Measurements from ENCODE around the gene CHD2. TPM values are rescaled to one million over a fixed set of nuclear protein-coding genes. Genes with fewer than 3 reads are reported as not detected.
"Not testable (repeated sequence)": the region's sequence is repeated elsewhere in the genome, so short reads cannot be mapped to it uniquely, and the experiment has no call there.

Gene CHD2
- total and polyA plus RNA-seq, 2 donors (not counting 3 experiments of a cell fraction or from before 2014, with no cell fraction given), result 53.8 to 97.9 TPM

GRCh38 chr15:92870010-92870591 is 30.0 kb upstream of the CHD2 start:
- Histone ChIP-seq H4K20me1 (replicated peaks; ENCODE audit: control insufficient read depth, extremely low read depth, insufficient read depth, low read length) (no peaks in the 10 kb centered on the region), H2AFZ (ENCODE audit: low read depth, low read length) (no peak overlapping the region), H3K9ac (replicated peaks; ENCODE audit: extremely low read depth, insufficient read depth, low read length) (no peak overlapping the region), H3K36me3 (ENCODE audit: control insufficient read depth in 2 of 2, extremely low read depth in 1 of 2, insufficient read depth in 2 of 2, low read length in 2 of 2) (no peaks in the 10 kb centered on the region), H3K27me3 (ENCODE audit: control insufficient read depth in 2 of 2, insufficient read depth in 2 of 2, low read length in 2 of 2) (peaks cover 8 to 14% of the 10 kb centered on the region in 2 experiments), H3K27ac (ENCODE audit: insufficient read depth, low read depth, low read length) (no peak overlapping the region), H3K9me1 (replicated peaks; ENCODE audit: control insufficient read depth, extremely low read depth, insufficient read depth, low read length) (no peaks in the 10 kb centered on the region), H3K4me1 (ENCODE audit: control insufficient read depth, extremely low read depth, insufficient read depth, low read length) (no peaks in the 10 kb centered on the region), H3K4me2 (ENCODE audit: insufficient read depth, low read length) (no peak overlapping the region), H3K9me3 (replicated peaks; ENCODE audit: control insufficient read depth, insufficient read depth, low read length) (no peaks in the 10 kb centered on the region), H3K4me3 (replicated peaks in 1 of 3; ENCODE audit: insufficient read depth in 1 of 3, low read depth in 1 of 3, low read length in 3 of 3) (no peak overlapping the region), H3K79me2 (ENCODE audit: control insufficient read depth, insufficient read depth, low read length) (no peaks in the 10 kb centered on the region)
- no peak for TF ChIP-seq POLR2AphosphoS5 (IDR thresholded peaks at IDR 0.05; ENCODE audit: insufficient read depth, low read depth, low read length)
- TF ChIP-seq EZH2 (IDR thresholded peaks at IDR 0.05; ENCODE audit: borderline replicate concordance, low read depth, low read length, severe bottlenecking), result no peak
- no peak for TF ChIP-seq MYC (IDR thresholded peaks at IDR 0.05; ENCODE audit: low read depth, low read length)
- TF ChIP-seq MAX (IDR thresholded peaks at IDR 0.05; ENCODE audit: insufficient read depth, insufficient read length), result no peak
- no peak for TF ChIP-seq FOS (IDR thresholded peaks at IDR 0.05; ENCODE audit: borderline replicate concordance, insufficient read depth, low read length)
- TF ChIP-seq CTCF (IDR thresholded peaks at IDR 0.05; ENCODE audit: extremely low read depth in 1 of 2, insufficient read depth in 1 of 2, low read depth in 1 of 2, low read length in 2 of 2), result no peak
- TF ChIP-seq JUN (IDR thresholded peaks at IDR 0.05; ENCODE audit: borderline replicate concordance, insufficient read depth, insufficient read length, low read depth), result no peak
- TF ChIP-seq GATA2 (IDR thresholded peaks at IDR 0.05; ENCODE audit: insufficient read depth, insufficient read length, low read depth, low read length), result no peak
- TF ChIP-seq POLR2A (IDR thresholded peaks at IDR 0.05; ENCODE audit: low read depth, low read length), result no peak
- FAIRE-seq (no peak), DNase-seq (ENCODE audit: low read depth, low spot score) (no peak)
- ChIA-PET CTCF (interaction anchor here (1.2 to 1.8 kb wide), 2 partner anchors 8 to 73 kb away, joined by 4 read pairs; no protein-coding TSS in a partner anchor), POLR2A (interaction anchor here (1.2 kb wide), 1 partner anchor 13 kb away, joined by 3 read pairs; no protein-coding TSS in a partner anchor)
- no TSS peak for BruUV-seq (replicated peaks)
- dilution Hi-C loops (cut with MboI; ENCODE audit: extremely low pct_ligation_motif_present, low sequenced_read_pairs) (no loop called here), intact Hi-C loops (cut with micrococcal nuclease) (no loop called here)

- CTCF ChIA-PET, result interaction anchor here (0.9 kb wide), 1 partner anchor 12 kb away, joined by 3 read pairs; no protein-coding TSS in a partner anchor
- DNase-seq (ENCODE audit: low read depth, low spot score); BruUV-seq (replicated peaks); intact Hi-C loops (cut with micrococcal nuclease); H3K9me3 ChIP-seq (replicated peaks; ENCODE audit: control insufficient read depth, insufficient read depth, low read length); H3K4me2 ChIP-seq (ENCODE audit: insufficient read depth, low read length); H3K9ac ChIP-seq (replicated peaks; ENCODE audit: extremely low read depth, insufficient read depth, low read length); POLR2A ChIA-PET; H3K36me3 ChIP-seq (ENCODE audit: control insufficient read depth in 2 of 2, extremely low read depth in 1 of 2, insufficient read depth in 2 of 2, low read length in 2 of 2); H3K9me1 ChIP-seq (replicated peaks; ENCODE audit: control insufficient read depth, extremely low read depth, insufficient read depth, low read length); H2AFZ ChIP-seq (ENCODE audit: low read depth, low read length); dilution Hi-C loops (cut with MboI; ENCODE audit: extremely low pct_ligation_motif_present, low sequenced_read_pairs); H3K79me2 ChIP-seq (ENCODE audit: control insufficient read depth, insufficient read depth, low read length); H3K4me1 ChIP-seq (ENCODE audit: control insufficient read depth, extremely low read depth, insufficient read depth, low read length); H3K27ac ChIP-seq (ENCODE audit: insufficient read depth, low read depth, low read length); FAIRE-seq; H4K20me1 ChIP-seq (replicated peaks; ENCODE audit: control insufficient read depth, extremely low read depth, insufficient read depth, low read length); H3K4me3 ChIP-seq (replicated peaks in 1 of 3; ENCODE audit: insufficient read depth in 1 of 3, low read depth in 1 of 3, low read length in 3 of 3): not testable (repeated sequence)
- H3K27me3 ChIP-seq (ENCODE audit: control insufficient read depth in 2 of 2, insufficient read depth in 2 of 2, low read length in 2 of 2), result peaks cover 28 to 29% of the 10 kb centered on the region in 2 experiments
These were observed 27.2 kb upstream of the CHD2 start for GRCh38 chr15:92872967-92873366.
